NT2/D1 (cell line): ENCODE measurements around the gene PTN.
"Not testable (repeated sequence)": the region's sequence is repeated elsewhere in the genome, so short reads cannot be mapped to it uniquely, and the experiment has no call there.

ENCODE experiments used
- DNase-seq: peaks from one replicate; pipeline ENCODE4 v3.0.0-alpha.2; 2011; ENCODE audit warnings: low read depth, low spot score
- H3K27me3 ChIP-seq: 2 replicates; pipeline ENCODE4 v1.6.0; 2011; ENCODE audit warnings: mild to moderate bottlenecking; ENCODE audit not compliant: insufficient read length, insufficient read depth
- H3K36me3 ChIP-seq: 2 replicates; pipeline ENCODE4 v1.6.1; 2011; ENCODE audit warnings: mild to moderate bottlenecking, low read length, mixed read lengths; ENCODE audit not compliant: insufficient read depth, insufficient read length
- H3K4me1 ChIP-seq: 2 replicates; pipeline ENCODE4 v1.5.1; 2011; ENCODE audit not compliant: insufficient read depth, insufficient read length
- H3K4me3 ChIP-seq: 2 replicates; pipeline ENCODE4 v1.5.1; 2011; ENCODE audit warnings: low read depth; ENCODE audit not compliant: insufficient read length
- H3K9ac ChIP-seq: 2 replicates; pipeline ENCODE4 v1.6.0; 2011; ENCODE audit warnings: low read depth; ENCODE audit not compliant: insufficient read length
- H3K9me3 ChIP-seq: 2 replicates; pipeline ENCODE4 v1.5.1; 2011; ENCODE audit warnings: mild to moderate bottlenecking, low read length; ENCODE audit not compliant: insufficient read depth
- SUZ12 ChIP-seq: IDR thresholded peaks from 2 replicates; pipeline ENCODE4 v1.6.1; 2011; ENCODE audit not compliant: insufficient read length, insufficient read depth; ENCODE audit errors: extremely low read depth
- YY1 ChIP-seq: IDR thresholded peaks from 2 replicates; pipeline ENCODE4 v1.6.1; 2011; ENCODE audit not compliant: insufficient read length, insufficient read depth
- ZNF274 ChIP-seq: IDR thresholded peaks from 2 replicates; pipeline ENCODE4 v1.6.1; 2011; ENCODE audit warnings: mild to moderate bottlenecking, low read depth, low read length

Gene PTN

DNA sequence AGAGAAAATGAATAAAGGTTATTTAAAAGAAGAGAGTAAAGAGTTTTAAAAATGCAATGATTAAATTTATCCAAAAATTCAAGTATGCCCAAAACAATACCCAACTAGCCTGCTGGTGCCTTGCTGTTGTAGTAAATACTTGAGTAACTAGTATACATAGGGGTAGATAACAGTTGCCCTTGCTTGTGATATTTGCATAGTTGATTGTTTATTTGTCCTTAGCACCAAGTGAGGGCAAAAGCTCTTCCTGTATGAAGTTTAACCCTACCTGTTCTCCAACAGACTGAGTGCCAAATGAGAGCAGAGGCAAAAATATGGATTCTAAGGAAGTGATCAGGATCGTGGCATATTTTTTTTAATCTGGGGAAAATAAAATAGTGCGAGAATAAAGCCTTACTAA lies 85.0 kb downstream of the PTN start:
- no peak for DNase-seq
- H3K9me3 ChIP-seq = no peaks in the 10 kb centered on the region
- H3K4me3 ChIP-seq = no peak overlapping the region
- H3K4me1 ChIP-seq = no peaks in the 10 kb centered on the region
- H3K36me3 ChIP-seq = no peaks in the 10 kb centered on the region
- H3K27me3 ChIP-seq = no peaks in the 10 kb centered on the region
- H3K9ac ChIP-seq = no peak overlapping the region
- TF ChIP-seq SUZ12 (no peak), ZNF274 (no peak), YY1 (no peak)

DNA sequence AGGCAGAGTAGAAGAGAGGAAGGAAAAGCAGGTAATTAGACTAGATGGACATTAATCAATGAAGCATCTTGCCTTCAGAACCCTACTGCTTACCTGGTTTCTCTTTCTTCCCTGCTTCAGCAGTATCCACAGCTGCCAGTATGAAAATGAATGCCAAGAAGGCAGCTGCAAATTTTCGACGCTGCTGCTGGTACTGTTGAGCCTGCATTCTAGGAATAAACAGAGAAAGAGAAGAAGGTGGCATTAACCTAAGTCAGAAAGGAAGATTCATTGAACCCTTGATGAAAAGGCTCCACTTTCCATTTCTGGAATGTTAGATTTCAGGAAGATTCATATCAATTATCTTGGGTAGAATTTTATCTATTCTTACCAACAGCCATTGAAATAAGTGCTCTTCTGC lies 88.8 kb downstream of the PTN start:
- H3K27me3 ChIP-seq = no peaks in the 10 kb centered on the region
- H3K4me1 ChIP-seq = no peaks in the 10 kb centered on the region
- no peak overlapping the region for H3K9ac ChIP-seq
- TF ChIP-seq SUZ12 = no peak
- TF ChIP-seq YY1 = no peak
- no peak for TF ChIP-seq ZNF274
- no peaks in the 10 kb centered on the region for H3K9me3 ChIP-seq
- H3K4me3 ChIP-seq = no peak overlapping the region
- no peaks in the 10 kb centered on the region for H3K36me3 ChIP-seq
- DNase-seq = no peak

DNA sequence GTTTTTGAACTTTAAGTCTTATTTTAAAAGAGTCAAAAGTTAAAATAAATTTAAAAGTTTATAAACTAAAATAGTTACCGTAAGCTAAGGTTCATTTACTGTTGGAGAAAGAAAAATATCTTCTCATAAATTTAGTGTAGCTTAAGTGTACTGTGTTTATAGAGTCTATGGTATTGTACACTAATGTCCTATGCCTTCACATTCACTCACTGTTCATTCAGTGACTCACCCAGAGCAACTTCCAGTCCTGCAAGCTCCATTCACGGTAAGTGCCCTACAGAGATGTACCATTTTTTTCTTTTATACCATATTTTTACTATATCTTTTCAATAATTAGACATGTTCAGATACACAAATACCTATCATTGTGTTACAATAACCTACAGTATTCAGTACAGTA lies 97.6 kb downstream of the PTN start:
- no peaks in the 10 kb centered on the region for H3K4me1 ChIP-seq
- H3K4me3 ChIP-seq = no peak overlapping the region
- H3K36me3 ChIP-seq = no peaks in the 10 kb centered on the region
- H3K9ac ChIP-seq = no peak overlapping the region
- no peak for TF ChIP-seq SUZ12
- no peak for TF ChIP-seq YY1
- TF ChIP-seq ZNF274 = no peak
- H3K27me3 ChIP-seq = no peaks in the 10 kb centered on the region
- H3K9me3 ChIP-seq = no peaks in the 10 kb centered on the region
- DNase-seq = no peak

DNA sequence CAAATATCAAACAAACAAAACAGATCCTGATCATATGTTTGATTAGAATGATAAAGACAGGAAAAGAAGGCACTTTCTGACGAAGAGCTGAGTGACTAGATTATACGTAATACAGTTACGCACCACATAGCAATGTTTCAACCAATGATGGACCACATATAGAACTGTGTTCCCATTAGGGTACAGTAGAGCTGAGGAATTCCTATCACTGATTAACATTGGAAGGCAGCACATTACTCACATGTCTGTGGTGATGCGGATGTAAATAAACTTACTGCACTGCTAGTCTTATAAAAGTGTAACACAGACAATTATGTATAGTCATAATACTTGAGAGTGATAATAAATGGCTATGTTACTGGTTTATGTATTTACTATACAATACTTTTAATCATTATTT lies 98.3 kb downstream of the PTN start:
- H3K36me3 ChIP-seq = no peaks in the 10 kb centered on the region
- H3K4me3 ChIP-seq = no peak overlapping the region
- no peak overlapping the region for H3K9ac ChIP-seq
- TF ChIP-seq YY1 = no peak
- no peak for TF ChIP-seq ZNF274
- TF ChIP-seq SUZ12 = no peak
- H3K4me1 ChIP-seq = no peaks in the 10 kb centered on the region
- no peaks in the 10 kb centered on the region for H3K9me3 ChIP-seq
- no peaks in the 10 kb centered on the region for H3K27me3 ChIP-seq
- no peak for DNase-seq

DNA sequence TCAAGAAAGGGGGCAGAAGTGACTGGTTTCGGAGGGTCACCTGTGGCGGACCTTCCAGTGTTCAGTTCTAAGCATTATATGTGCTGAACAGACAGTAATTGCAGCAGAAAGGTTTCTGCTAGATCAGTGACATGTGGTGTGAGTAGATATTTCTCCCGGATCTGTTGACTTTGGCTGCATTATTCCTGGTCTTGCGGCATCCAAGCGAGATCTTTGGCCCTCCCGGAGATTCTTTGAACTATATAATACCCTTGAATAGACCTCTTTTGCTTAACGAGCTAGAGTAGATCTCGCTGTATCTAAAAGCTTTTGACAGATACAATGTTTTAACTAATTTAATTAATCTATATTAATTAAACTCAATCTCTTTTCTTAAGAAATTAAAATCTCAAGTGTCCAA lies 99.8 kb downstream of the PTN start:
- no peak overlapping the region for H3K4me3 ChIP-seq
- H3K9me3 ChIP-seq = no peaks in the 10 kb centered on the region
- no peaks in the 10 kb centered on the region for H3K36me3 ChIP-seq
- no peak overlapping the region for H3K9ac ChIP-seq
- TF ChIP-seq ZNF274 (no peak), SUZ12 (no peak), YY1 (no peak)
- H3K27me3 ChIP-seq = no peaks in the 10 kb centered on the region
- DNase-seq = no peak
- H3K4me1 ChIP-seq = no peaks in the 10 kb centered on the region

DNA sequence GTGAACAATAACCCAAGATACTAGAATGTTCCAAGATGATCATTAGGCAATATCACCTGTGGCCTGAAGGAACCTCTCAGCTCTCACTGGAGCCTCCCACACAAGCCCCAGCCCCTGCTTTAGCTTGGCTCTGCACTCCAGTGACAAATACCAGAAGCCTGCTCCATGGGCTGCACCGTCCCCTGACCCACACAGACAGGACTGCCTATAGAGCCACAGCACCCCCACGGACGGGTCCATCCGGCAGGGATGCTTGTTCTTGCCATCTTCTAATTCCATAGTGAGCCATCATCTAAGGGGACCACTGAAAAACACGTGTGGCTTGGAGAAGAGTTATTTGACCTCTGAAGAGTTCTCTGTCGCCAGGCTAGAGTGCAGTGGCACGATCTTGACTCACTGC lies 100.9 kb downstream of the PTN start:
- TF ChIP-seq SUZ12 (no peak), YY1 (no peak), ZNF274 (no peak)
- no peak for DNase-seq

DNA sequence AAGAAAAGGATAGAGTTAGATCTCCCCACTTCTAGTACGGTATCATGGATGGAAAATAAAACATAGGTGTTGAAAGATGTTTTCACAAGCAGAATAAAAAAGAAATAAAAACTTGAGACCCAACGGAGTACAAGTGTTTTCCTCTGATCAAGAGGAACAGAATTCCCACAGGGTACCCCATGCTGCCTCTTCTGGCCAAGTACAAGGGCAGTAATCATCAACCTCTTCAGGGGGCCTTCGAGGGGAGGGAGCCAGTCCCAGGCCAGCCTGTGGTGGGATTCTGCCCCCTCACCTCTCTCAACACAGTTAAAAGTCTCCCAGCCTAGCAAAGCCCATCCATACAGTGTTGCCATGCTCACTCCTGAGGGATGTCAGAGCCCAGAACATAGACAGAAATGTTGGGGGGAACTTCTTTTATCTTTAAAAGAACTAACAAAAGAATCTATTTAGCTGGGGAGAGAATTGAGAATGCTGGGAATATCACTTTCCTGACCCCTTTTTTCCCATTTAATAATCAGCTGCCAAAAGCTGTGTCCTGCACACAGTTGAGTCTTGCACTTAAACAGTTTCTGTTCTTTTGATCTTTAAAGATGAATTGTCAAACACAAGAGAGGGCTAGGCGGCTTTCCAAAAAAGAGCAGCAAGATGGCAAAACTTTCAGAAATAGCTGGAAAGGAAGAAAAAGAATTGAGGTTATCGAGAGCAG lies 101.7 kb downstream of the PTN start:
- no peaks in the 10 kb centered on the region for H3K4me1 ChIP-seq
- no peak overlapping the region for H3K9ac ChIP-seq
- no peak overlapping the region for H3K4me3 ChIP-seq
- DNase-seq = no peak
- H3K9me3 ChIP-seq = no peaks in the 10 kb centered on the region
- H3K27me3 ChIP-seq = no peaks in the 10 kb centered on the region
- TF ChIP-seq YY1 = no peak
- TF ChIP-seq ZNF274 = no peak
- H3K36me3 ChIP-seq = no peaks in the 10 kb centered on the region

More for the DNA sequence above, 100.9 kb downstream of the PTN start:
- Histone ChIP-seq H3K4me1 (no peaks in the 10 kb centered on the region), H3K9me3 (no peaks in the 10 kb centered on the region), H3K4me3 (no peak overlapping the region), H3K27me3 (no peaks in the 10 kb centered on the region), H3K9ac (no peak overlapping the region), H3K36me3 (no peaks in the 10 kb centered on the region)

DNA sequence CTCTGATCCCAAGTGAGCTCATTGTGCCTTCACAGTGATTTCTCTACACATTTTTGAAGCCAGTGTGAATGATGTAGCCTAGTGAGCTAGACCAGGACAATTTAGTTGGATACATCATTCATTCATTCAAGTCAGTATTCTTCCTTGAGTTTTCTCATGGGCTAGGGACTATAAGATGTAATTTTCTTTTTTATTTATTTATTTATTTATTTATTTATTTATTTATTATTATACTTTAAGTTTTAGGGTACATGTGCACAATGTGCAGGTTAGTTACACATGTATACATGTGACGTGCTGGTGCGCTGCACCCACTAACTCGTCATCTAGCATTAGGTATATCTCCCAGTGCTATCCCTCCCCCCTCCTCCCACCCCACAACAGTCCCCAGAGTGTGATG lies 104.3 kb downstream of the PTN start:
- DNase-seq, H3K4me1 ChIP-seq, H3K4me3 ChIP-seq, H3K9me3 ChIP-seq, H3K9ac ChIP-seq, H3K36me3 ChIP-seq, H3K27me3 ChIP-seq: not testable (repeated sequence)
